Trophoblast cell (in vitro differentiated cells and primary cell): Measurements from ENCODE around the gene SLC22A1.

Experiments
- DNase-seq, 2 donors: peaks; one replicate each; pipeline ENCODE4 v3.0.0-alpha.2; 2016
- H2AFZ ChIP-seq: 2 replicates; pipeline ENCODE4 v1.6.1; 2013; ENCODE audit warnings: low read length, moderate library complexity, mild to moderate bottlenecking; ENCODE audit not compliant: insufficient read depth, poor library complexity
- H2AK5ac ChIP-seq: 2 replicates; pipeline ENCODE4 v1.6.1; 2013; ENCODE audit warnings: mild to moderate bottlenecking, low read length
- H2BK120ac ChIP-seq: 2 replicates; pipeline ENCODE4 v1.6.1; 2013; ENCODE audit warnings: low read length, mild to moderate bottlenecking, moderate library complexity; ENCODE audit not compliant: insufficient read depth, poor library complexity
- H2BK12ac ChIP-seq: 2 replicates; pipeline ENCODE4 v1.6.1; 2013; ENCODE audit warnings: mild to moderate bottlenecking, low read length, moderate library complexity
- H2BK5ac ChIP-seq: 2 replicates; pipeline ENCODE4 v1.6.1; 2013; ENCODE audit warnings: low read length, low read depth, moderate library complexity, mild to moderate bottlenecking; ENCODE audit not compliant: poor library complexity
- H3K14ac ChIP-seq: 2 replicates; pipeline ENCODE4 v1.6.1; 2013; ENCODE audit warnings: mild to moderate bottlenecking, low read length
- H3K18ac ChIP-seq: 2 replicates; pipeline ENCODE4 v1.6.1; 2013; ENCODE audit warnings: mild to moderate bottlenecking, low read length
- H3K23ac ChIP-seq: 2 replicates; pipeline ENCODE4 v1.6.1; 2013; ENCODE audit warnings: low read length
- H3K27ac ChIP-seq: 2 replicates; pipeline ENCODE4 v1.5.1; 2013; ENCODE audit warnings: low read depth, mild to moderate bottlenecking, inconsistent platforms, low read length, moderate library complexity
- H3K27me3 ChIP-seq: 2 replicates; pipeline ENCODE4 v1.6.1; 2013; ENCODE audit warnings: inconsistent platforms, mild to moderate bottlenecking, low read length, moderate library complexity; ENCODE audit not compliant: insufficient read depth
- H3K36me3 ChIP-seq, 2 experiments: 1 replicate in 1 of 2; 2 replicates in 1 of 2; pipeline ENCODE4 v1.6.1; 2013; ENCODE audit warnings: low read length in 2 of 2, mild to moderate bottlenecking in 2 of 2, moderate library complexity in 1 of 2; ENCODE audit not compliant: insufficient read depth in 2 of 2, control insufficient read depth in 1 of 2
- H3K4ac ChIP-seq: 2 replicates; pipeline ENCODE4 v1.6.1; 2013; ENCODE audit warnings: low read depth, mild to moderate bottlenecking, low read length, moderate library complexity
- H3K4me1 ChIP-seq, 2 experiments: 1 replicate in 1 of 2; 2 replicates in 1 of 2; pipeline ENCODE4 v1.6.1; 2013; ENCODE audit warnings: low read length in 2 of 2, mild to moderate bottlenecking in 2 of 2, moderate library complexity in 1 of 2; ENCODE audit not compliant: insufficient read depth in 2 of 2, control insufficient read depth in 1 of 2
- H3K4me2 ChIP-seq: 2 replicates; pipeline ENCODE4 v1.6.1; 2013; ENCODE audit warnings: inconsistent platforms, mild to moderate bottlenecking, low read length, moderate library complexity
- H3K4me3 ChIP-seq: 2 replicates; pipeline ENCODE4 v1.5.1; 2013; ENCODE audit warnings: mild to moderate bottlenecking, low read depth, low read length, inconsistent platforms
- H3K79me1 ChIP-seq: one replicate; pipeline ENCODE4 v1.6.1; 2013; ENCODE audit warnings: low read length
- H3K79me2 ChIP-seq: 2 replicates; pipeline ENCODE4 v1.6.1; 2013; ENCODE audit warnings: low read length, mild to moderate bottlenecking; ENCODE audit not compliant: control insufficient read depth, insufficient read depth, poor library complexity
- H3K9ac ChIP-seq: 2 replicates; pipeline ENCODE4 v1.6.1; 2013; ENCODE audit warnings: mild to moderate bottlenecking, low read length
- H3K9me3 ChIP-seq: 2 replicates; pipeline ENCODE4 v1.6.1; 2013; ENCODE audit warnings: low read depth, mild to moderate bottlenecking, control low read depth, inconsistent platforms, low read length; ENCODE audit not compliant: insufficient read depth
- H4K12ac ChIP-seq: 2 replicates; pipeline ENCODE4 v1.6.1; 2013; ENCODE audit warnings: low read depth, mild to moderate bottlenecking, low read length, moderate library complexity
- H4K8ac ChIP-seq: 2 replicates; pipeline ENCODE4 v1.6.1; 2013; ENCODE audit warnings: low read depth, mild to moderate bottlenecking, low read length, moderate library complexity
- H4K91ac ChIP-seq: one replicate; pipeline ENCODE4 v1.6.1; 2013; ENCODE audit warnings: low read depth, mild to moderate bottlenecking, low read length, moderate library complexity
- WGBS: extraction: QIAGEN DNeasy Blood & Tissue Kit; methylation state at CpG from one replicate; pipeline ENCODE4 v1.1.7; 2013; ENCODE audit warnings: missing lambda C conversion rate; ENCODE audit not compliant: insufficient read length, insufficient coverage; ENCODE audit errors: extremely low coverage; 5-methylcytosine and 5-hydroxymethylcytosine counted together

Gene SLC22A1

DNA sequence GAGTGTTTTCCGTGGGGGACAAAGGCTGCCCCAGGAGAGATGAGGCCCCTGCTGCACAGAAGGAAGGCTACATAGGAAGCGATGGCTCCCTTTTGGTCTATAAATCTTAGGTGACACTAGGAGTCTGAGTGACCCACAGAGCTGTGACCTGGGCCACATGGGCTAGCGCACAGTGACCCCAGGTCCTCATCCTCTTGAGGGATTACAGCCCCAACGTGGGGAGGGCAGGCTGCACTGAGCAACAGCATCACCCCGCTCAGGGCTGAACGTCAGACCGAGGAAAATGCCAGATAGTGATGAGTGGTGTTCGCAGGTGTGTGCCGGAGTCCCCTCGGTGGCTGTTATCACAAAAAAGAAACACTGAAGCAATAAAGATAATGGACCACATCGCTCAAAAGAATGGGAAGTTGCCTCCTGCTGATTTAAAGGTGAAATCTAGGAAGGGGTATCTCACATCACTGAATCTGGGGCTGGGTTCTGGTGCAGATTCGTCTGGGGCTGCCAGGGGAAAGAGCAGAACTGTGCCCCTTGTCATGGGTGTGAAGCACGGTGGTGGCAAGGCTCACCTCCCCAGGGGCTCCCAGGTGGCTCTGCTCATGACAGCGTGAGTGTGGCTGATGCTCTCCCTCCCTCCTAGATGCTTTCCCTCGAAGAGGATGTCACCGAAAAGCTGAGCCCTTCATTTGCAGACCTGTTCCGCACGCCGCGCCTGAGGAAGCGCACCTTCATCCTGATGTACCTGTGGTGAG, 14.5 kb downstream of the SLC22A1 start:
- Histone ChIP-seq H3K27ac (no peak overlapping the region), H3K18ac (no peak overlapping the region), H3K4ac (no peak overlapping the region), H2BK12ac (no peak overlapping the region), H2AFZ (no peak overlapping the region), H3K23ac (no peak overlapping the region), H3K14ac (no peak overlapping the region), H3K9me3 (peaks cover 1% of the 10 kb centered on the region), H3K4me1 (peaks cover 6 to 9% of the 10 kb centered on the region in 2 experiments), H2BK120ac (no peak overlapping the region), H3K36me3 (peaks cover 0 to 2% of the 10 kb centered on the region in 2 experiments), H3K27me3 (no peaks in the 10 kb centered on the region), H2AK5ac (no peak overlapping the region), H3K4me2 (no peak overlapping the region), H3K9ac (no peak overlapping the region), H2BK5ac (no peak overlapping the region), H4K8ac (no peak overlapping the region), H4K91ac (no peak overlapping the region), H3K79me2 (no peaks in the 10 kb centered on the region), H3K79me1 (no peaks in the 10 kb centered on the region), H4K12ac (no peak overlapping the region), H3K4me3 (no peak overlapping the region)
- no CpG with 5 or more reads among the region's 21 CpGs for WGBS
- no peak for DNase-seq

- H3K27ac ChIP-seq, result no peak overlapping the region
- H2BK12ac ChIP-seq, result no peak overlapping the region
- no peak overlapping the region for H3K4me3 ChIP-seq
- no peak overlapping the region for H3K4me2 ChIP-seq
- H4K12ac ChIP-seq, result no peak overlapping the region
- no peak overlapping the region for H2AFZ ChIP-seq
- no peak overlapping the region for H2AK5ac ChIP-seq
- WGBS, result no CpG with 5 or more reads among the region's 12 CpGs
- no peak overlapping the region for H4K8ac ChIP-seq
- no peak overlapping the region for H2BK120ac ChIP-seq
- H3K36me3 ChIP-seq, result peaks cover 0 to 2% of the 10 kb centered on the region in 2 experiments
- H3K4me1 ChIP-seq, result peaks cover 6 to 9% of the 10 kb centered on the region in 2 experiments
- no peak overlapping the region for H3K23ac ChIP-seq
- no peak overlapping the region for H3K9ac ChIP-seq
- no peak overlapping the region for H4K91ac ChIP-seq
- no peaks in the 10 kb centered on the region for H3K79me1 ChIP-seq
- H3K18ac ChIP-seq, result no peak overlapping the region
- no peak overlapping the region for H2BK5ac ChIP-seq
- DNase-seq, result no peak
- no peak overlapping the region for H3K14ac ChIP-seq
- H3K27me3 ChIP-seq, result no peaks in the 10 kb centered on the region
- peaks cover 1% of the 10 kb centered on the region for H3K9me3 ChIP-seq
- H3K4ac ChIP-seq, result no peak overlapping the region
- H3K79me2 ChIP-seq, result no peaks in the 10 kb centered on the region
Observed at GRCh38 chr6:160137130-160137988, 15.7 kb downstream of the SLC22A1 start.

- Histone ChIP-seq H2AFZ (no peak overlapping the region), H3K14ac (no peak overlapping the region), H3K79me2 (no peaks in the 10 kb centered on the region), H2AK5ac (no peak overlapping the region), H4K91ac (no peak overlapping the region), H3K9ac (no peak overlapping the region), H3K18ac (no peak overlapping the region), H2BK12ac (no peak overlapping the region), H2BK120ac (no peak overlapping the region), H3K4me2 (no peak overlapping the region), H3K9me3 (peaks cover 1% of the 10 kb centered on the region), H3K27me3 (no peaks in the 10 kb centered on the region), H2BK5ac (no peak overlapping the region), H3K23ac (no peak overlapping the region), H3K4me3 (no peak overlapping the region), H3K27ac (no peak overlapping the region), H3K4ac (no peak overlapping the region), H4K8ac (no peak overlapping the region), H3K36me3 (peaks cover 0 to 2% of the 10 kb centered on the region in 2 experiments), H3K79me1 (no peaks in the 10 kb centered on the region), H3K4me1 (peaks cover 6 to 9% of the 10 kb centered on the region in 2 experiments), H4K12ac (no peak overlapping the region)
- peak; percentile 53 to 80 for DNase-seq
- no CpG with 5 or more reads among the region's 8 CpGs for WGBS
Observed at GRCh38 chr6:160137989-160138835, 16.6 kb downstream of the SLC22A1 start.

DNA sequence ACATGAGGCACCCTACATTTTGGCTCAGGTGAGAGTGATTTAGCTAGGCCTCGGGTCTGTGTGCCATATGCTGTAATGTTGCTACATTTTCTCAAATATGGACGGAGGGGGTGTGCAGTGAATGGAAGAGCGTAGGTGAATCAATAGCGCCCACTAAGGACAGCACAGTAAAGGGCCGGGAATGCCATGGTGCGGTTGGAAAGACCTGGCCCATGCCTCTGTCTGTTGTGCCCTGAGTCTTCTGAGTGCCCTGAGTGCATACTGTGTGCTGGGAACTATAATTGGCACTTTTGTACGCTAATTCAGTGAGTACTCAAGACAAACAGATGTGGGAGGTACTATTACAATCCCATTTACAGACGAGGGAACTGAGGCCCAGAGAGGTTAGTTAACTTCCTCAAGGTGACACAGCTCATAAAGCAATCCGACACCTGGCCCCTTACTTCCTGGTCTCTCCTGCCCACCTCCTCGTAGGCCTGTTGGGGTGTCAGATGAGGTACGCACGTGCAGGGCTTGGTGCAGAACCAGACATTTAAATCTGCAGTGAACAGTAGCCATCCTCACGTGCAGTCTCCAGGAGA, 17.3 kb downstream of the SLC22A1 start:
- H3K36me3 ChIP-seq, result peaks cover 4% of the 10 kb centered on the region in 2 experiments
- no peak overlapping the region for H2BK5ac ChIP-seq
- no peak overlapping the region for H3K18ac ChIP-seq
- H3K4me2 ChIP-seq, result no peak overlapping the region
- no peak overlapping the region for H3K14ac ChIP-seq
- H3K27ac ChIP-seq, result no peak overlapping the region
- no peak overlapping the region for H4K12ac ChIP-seq
- H3K9ac ChIP-seq, result no peak overlapping the region
- no peak overlapping the region for H4K91ac ChIP-seq
- no peak overlapping the region for H3K4me3 ChIP-seq
- H3K79me2 ChIP-seq, result no peaks in the 10 kb centered on the region
- peak overlapping the region; percentile 26 for H2BK12ac ChIP-seq
- no peak overlapping the region for H2BK120ac ChIP-seq
- H3K79me1 ChIP-seq, result no peaks in the 10 kb centered on the region
- no peak overlapping the region for H4K8ac ChIP-seq
- no peak overlapping the region for H3K23ac ChIP-seq
- peaks cover 1% of the 10 kb centered on the region for H3K9me3 ChIP-seq
- no peak for DNase-seq
- H3K27me3 ChIP-seq, result no peaks in the 10 kb centered on the region
- no peak overlapping the region for H2AFZ ChIP-seq
- peaks cover 6 to 9% of the 10 kb centered on the region in 2 experiments for H3K4me1 ChIP-seq
- no peak overlapping the region for H2AK5ac ChIP-seq
- no peak overlapping the region for H3K4ac ChIP-seq
- no CpG with 5 or more reads among the region's 13 CpGs for WGBS
